ENCODE data around the gene BRD3OS.

DNA sequence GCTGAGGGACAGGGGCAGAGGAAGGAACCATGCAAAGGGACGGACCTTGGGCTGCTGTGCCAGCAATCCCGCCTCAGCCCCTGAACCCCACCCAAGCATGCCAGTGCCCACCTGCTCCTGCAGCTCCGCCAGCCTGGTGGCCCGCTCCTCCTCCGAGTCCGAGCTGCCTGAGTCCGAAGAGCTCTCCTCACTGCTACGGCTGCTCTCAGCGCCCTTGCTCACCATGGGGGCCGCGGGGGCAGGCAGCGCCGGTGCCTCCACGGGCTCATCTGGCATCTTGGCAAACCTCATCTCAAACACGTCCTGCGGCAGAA, 16.3 kb downstream of the BRD3OS start:
- TF ChIP-seq RAD21 (IDR thresholded peaks at IDR 0.05; ENCODE audit: low read depth) (no peak), TEAD4 (IDR thresholded peaks at IDR 0.05) (no peak), YY1 (IDR thresholded peaks at IDR 0.05; ENCODE audit: low read depth) (no peak), TAF1 (IDR thresholded peaks at IDR 0.05; ENCODE audit: low read depth) (no peak), CEBPB (IDR thresholded peaks at IDR 0.05) (no peak), FOXM1 (IDR thresholded peaks at IDR 0.05; ENCODE audit: borderline replicate concordance, low read depth) (no peak), TCF12 (IDR thresholded peaks at IDR 0.05; ENCODE audit: low read depth) (no peak), NFIC (IDR thresholded peaks at IDR 0.05) (no peak), EP300 (IDR thresholded peaks at IDR 0.05; ENCODE audit: borderline replicate concordance) (no peak), EGR1 (IDR thresholded peaks at IDR 0.05) (no peak)
- TF ChIP-seq, protein P1, sequence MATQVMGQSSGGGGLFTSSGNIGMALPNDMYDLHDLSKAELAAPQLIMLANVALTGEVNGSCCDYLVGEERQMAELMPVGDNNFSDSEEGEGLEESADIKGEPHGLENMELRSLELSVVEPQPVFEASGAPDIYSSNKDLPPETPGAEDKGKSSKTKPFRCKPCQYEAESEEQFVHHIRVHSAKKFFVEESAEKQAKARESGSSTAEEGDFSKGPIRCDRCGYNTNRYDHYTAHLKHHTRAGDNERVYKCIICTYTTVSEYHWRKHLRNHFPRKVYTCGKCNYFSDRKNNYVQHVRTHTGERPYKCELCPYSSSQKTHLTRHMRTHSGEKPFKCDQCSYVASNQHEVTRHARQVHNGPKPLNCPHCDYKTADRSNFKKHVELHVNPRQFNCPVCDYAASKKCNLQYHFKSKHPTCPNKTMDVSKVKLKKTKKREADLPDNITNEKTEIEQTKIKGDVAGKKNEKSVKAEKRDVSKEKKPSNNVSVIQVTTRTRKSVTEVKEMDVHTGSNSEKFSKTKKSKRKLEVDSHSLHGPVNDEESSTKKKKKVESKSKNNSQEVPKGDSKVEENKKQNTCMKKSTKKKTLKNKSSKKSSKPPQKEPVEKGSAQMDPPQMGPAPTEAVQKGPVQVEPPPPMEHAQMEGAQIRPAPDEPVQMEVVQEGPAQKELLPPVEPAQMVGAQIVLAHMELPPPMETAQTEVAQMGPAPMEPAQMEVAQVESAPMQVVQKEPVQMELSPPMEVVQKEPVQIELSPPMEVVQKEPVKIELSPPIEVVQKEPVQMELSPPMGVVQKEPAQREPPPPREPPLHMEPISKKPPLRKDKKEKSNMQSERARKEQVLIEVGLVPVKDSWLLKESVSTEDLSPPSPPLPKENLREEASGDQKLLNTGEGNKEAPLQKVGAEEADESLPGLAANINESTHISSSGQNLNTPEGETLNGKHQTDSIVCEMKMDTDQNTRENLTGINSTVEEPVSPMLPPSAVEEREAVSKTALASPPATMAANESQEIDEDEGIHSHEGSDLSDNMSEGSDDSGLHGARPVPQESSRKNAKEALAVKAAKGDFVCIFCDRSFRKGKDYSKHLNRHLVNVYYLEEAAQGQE (IDR thresholded peaks at IDR 0.05; ENCODE audit: low read depth): no peak
- TF ChIP-seq, protein P2, sequence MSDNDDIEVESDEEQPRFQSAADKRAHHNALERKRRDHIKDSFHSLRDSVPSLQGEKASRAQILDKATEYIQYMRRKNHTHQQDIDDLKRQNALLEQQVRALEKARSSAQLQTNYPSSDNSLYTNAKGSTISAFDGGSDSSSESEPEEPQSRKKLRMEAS (IDR thresholded peaks at IDR 0.05): no peak

Data from Ishikawa (cell line).